DND-41 (cell line): ENCODE results near the gene CDC42BPG.

Experiments
- ATAC-seq: fragments of 200-7000 bp; cut with Tn5 transposase; 3 replicates; pipeline ENCODE4 v1.9.1; 2021; ENCODE audit warnings: low read depth; ENCODE audit not compliant: insufficient read depth
- DNase-seq: peaks from one replicate; pipeline ENCODE4 v3.0.0-alpha.2; 2020
- H2AFZ ChIP-seq: 2 replicates; pipeline ENCODE4 v1.6.0; 2012; ENCODE audit warnings: low read depth, low read length
- H3K27ac ChIP-seq: 2 replicates; pipeline ENCODE4 v1.5.1; 2012; ENCODE audit warnings: low read length, inconsistent platforms
- H3K27me3 ChIP-seq: fragments of 200-600 bp; sonication (generic); 2 replicates; pipeline ENCODE4 v1.6.0; 2012; ENCODE audit warnings: low read length, mild to moderate bottlenecking, inconsistent platforms; ENCODE audit not compliant: insufficient read depth, poor library complexity
- H3K36me3 ChIP-seq: 2 replicates; pipeline ENCODE4 v1.5.1; 2012; ENCODE audit warnings: low read length, inconsistent platforms; ENCODE audit not compliant: insufficient read depth
- H3K4me1 ChIP-seq: 2 replicates; pipeline ENCODE4 v1.5.1; 2012; ENCODE audit warnings: mild to moderate bottlenecking, low read length; ENCODE audit not compliant: insufficient read depth
- H3K4me2 ChIP-seq: 2 replicates; pipeline ENCODE4 v1.6.0; 2012; ENCODE audit warnings: mild to moderate bottlenecking, moderate library complexity, low read length, inconsistent platforms; ENCODE audit not compliant: insufficient read depth
- H3K4me3 ChIP-seq, 2 experiments: fragments of 200-600 bp in 1 of 2; shearing (Covaris generic) in 1 of 2; 2 replicates each; pipeline ENCODE4 v1.5.1; 2012 to 2016; ENCODE audit warnings: inconsistent platforms in 2 of 2, low read length in 2 of 2, mild to moderate bottlenecking in 2 of 2, low read depth in 1 of 2, moderate library complexity in 1 of 2
- H3K79me2 ChIP-seq: 2 replicates; pipeline ENCODE4 v1.6.0; 2012; ENCODE audit warnings: low read length, inconsistent platforms; ENCODE audit not compliant: insufficient read depth
- H3K9ac ChIP-seq: 2 replicates; pipeline ENCODE4 v1.6.0; 2012; ENCODE audit warnings: low read depth, mild to moderate bottlenecking, inconsistent platforms, low read length, moderate library complexity
- H3K9me3 ChIP-seq: 2 replicates; pipeline ENCODE4 v1.5.1; 2012; ENCODE audit warnings: low read length, moderate library complexity, mild to moderate bottlenecking, inconsistent platforms; ENCODE audit not compliant: insufficient read depth, severe bottlenecking
- H4K20me1 ChIP-seq: 2 replicates; pipeline ENCODE4 v1.6.0; 2012; ENCODE audit warnings: low read length; ENCODE audit not compliant: insufficient read depth
- CTCF ChIP-seq: IDR thresholded peaks from 2 replicates; pipeline ENCODE4 v1.5.1; 2012; ENCODE audit warnings: borderline replicate concordance, low read length, moderate library complexity, mild to moderate bottlenecking; ENCODE audit not compliant: poor library complexity, severe bottlenecking; ENCODE audit errors: extremely low read depth
- EZH2 ChIP-seq: IDR thresholded peaks from 3 replicates; pipeline ENCODE4 v1.6.1; 2012; ENCODE audit warnings: borderline replicate concordance, low read depth, mild to moderate bottlenecking, moderate library complexity, low read length, inconsistent platforms; ENCODE audit not compliant: severe bottlenecking

The CDC42BPG gene

GRCh38 chr11:64859542-64860414, 15.3 kb upstream of the CDC42BPG start:
- Histone ChIP-seq H3K36me3 (peaks cover 28% of the 10 kb centered on the region), H3K4me2 (peak overlapping the region; percentile 63), H2AFZ (peak overlapping the region; percentile 51), H3K9ac (peak overlapping the region; percentile 57), H4K20me1 (no peaks in the 10 kb centered on the region), H3K4me3 (peak overlapping the region in 1 of 2 experiments; percentile 46; a peak in 2 of 4 replicates), H3K27me3 (no peaks in the 10 kb centered on the region), H3K27ac (peak overlapping the region; percentile 80), H3K9me3 (no peaks in the 10 kb centered on the region), H3K79me2 (peaks cover 39% of the 10 kb centered on the region), H3K4me1 (peaks cover 53% of the 10 kb centered on the region)
- DNase-seq (peak; percentile 75), ATAC-seq (peak; percentile 88)
- TF ChIP-seq EZH2 (no peak), CTCF (peak; percentile 21)

GRCh38 chr11:64858467-64859263, 14.2 kb upstream of the CDC42BPG start:
- Histone ChIP-seq H3K9me3 (no peaks in the 10 kb centered on the region), H3K36me3 (peaks cover 40% of the 10 kb centered on the region), H4K20me1 (no peaks in the 10 kb centered on the region), H3K79me2 (peaks cover 28% of the 10 kb centered on the region), H3K4me2 (peak overlapping the region; percentile 63), H3K4me3 (peak overlapping the region in 1 of 2 experiments; percentile 46; a peak in 2 of 4 replicates), H3K4me1 (peaks cover 53% of the 10 kb centered on the region), H3K27ac (peak overlapping the region; percentile 80), H3K9ac (peak overlapping the region; percentile 57), H2AFZ (peak overlapping the region; percentile 56), H3K27me3 (no peaks in the 10 kb centered on the region)
- DNase-seq (peak; percentile 76), ATAC-seq (peak; percentile 79)
- TF ChIP-seq EZH2 (no peak), CTCF (no peak)

GRCh38 chr11:64857485-64857884, 13.0 kb upstream of the CDC42BPG start:
- Histone ChIP-seq H3K4me3 (no peak overlapping the region), H3K27me3 (no peaks in the 10 kb centered on the region), H4K20me1 (no peaks in the 10 kb centered on the region), H2AFZ (no peak overlapping the region), H3K36me3 (peaks cover 47% of the 10 kb centered on the region), H3K9me3 (no peaks in the 10 kb centered on the region), H3K9ac (no peak overlapping the region), H3K79me2 (peaks cover 16% of the 10 kb centered on the region), H3K4me1 (peaks cover 47% of the 10 kb centered on the region), H3K27ac (peak overlapping the region; percentile 46; the same call in 1 of the 2 replicates), H3K4me2 (no peak overlapping the region)
- ATAC-seq = no peak
- no peak for TF ChIP-seq EZH2
- no peak for TF ChIP-seq CTCF
- DNase-seq = no peak
